OCI-LY3 (cell line): ENCODE data around the gene TMEM245.

Experiments
- H2AFZ ChIP-seq: fragments of 200-600, 300-600 bp; shearing (Covaris generic); 2 replicates; pipeline ENCODE4 v1.6.0; 2014; ENCODE audit warnings: antibody characterized with exemption, low read depth, low read length
- H3K27ac ChIP-seq: fragments of 200-600, 300-600 bp; sonication (generic); 2 replicates; pipeline ENCODE4 v1.5.1; 2014; ENCODE audit warnings: mild to moderate bottlenecking, low read length, moderate library complexity, mixed read lengths
- H3K27me3 ChIP-seq: fragments of 200-600, 300-600 bp; sonication (generic); 2 replicates; pipeline ENCODE4 v1.6.1; 2014; ENCODE audit warnings: low read depth, low read length, mixed read lengths
- H3K36me3 ChIP-seq: fragments of 200-600, 300-600 bp; sonication (generic); replicated peaks from 2 replicates; pipeline ENCODE3; 2014; ENCODE audit warnings: low read depth, low read length, mixed read lengths
- H3K4me1 ChIP-seq: fragments of 300-600, 200-600 bp; sonication (generic); 2 replicates; pipeline ENCODE4 v1.6.1; 2014; ENCODE audit warnings: low read length, mixed read lengths
- H3K4me2 ChIP-seq: fragments of 200-600, 300-600 bp; sonication (generic); 2 replicates; pipeline ENCODE4 v1.6.1; 2014; ENCODE audit warnings: low read length, mixed read lengths
- H3K4me3 ChIP-seq: fragments of 300-600, 200-600 bp; sonication (generic); 2 replicates; pipeline ENCODE4 v1.5.1; 2014; ENCODE audit warnings: antibody characterized with exemption, mild to moderate bottlenecking, low read length, moderate library complexity
- H3K79me2 ChIP-seq: fragments of 300-600, 200-600 bp; shearing (Covaris generic); 2 replicates; pipeline ENCODE4 v1.6.1; 2014; ENCODE audit warnings: mild to moderate bottlenecking, low read length, mixed read lengths
- H3K9ac ChIP-seq: fragments of 300-600, 200-600 bp; shearing (Covaris generic); 2 replicates; pipeline ENCODE4 v1.6.0; 2014; ENCODE audit warnings: mild to moderate bottlenecking, low read length, moderate library complexity
- H3K9me3 ChIP-seq: fragments of 200-600, 300-600 bp; shearing (Covaris generic); 2 replicates; pipeline ENCODE4 v1.6.1; 2014; ENCODE audit warnings: low read length, mixed read lengths; ENCODE audit not compliant: insufficient read depth
- H4K20me1 ChIP-seq: fragments of 200-600, 300-600 bp; sonication (generic); 2 replicates; pipeline ENCODE4 v1.6.1; 2016; ENCODE audit warnings: low read length, mixed read lengths; ENCODE audit not compliant: insufficient read depth
- CTCF ChIP-seq: fragments of 200-600, 300-600 bp; sonication (generic); IDR thresholded peaks from 2 replicates; pipeline ENCODE4 v1.5.1; 2014; ENCODE audit warnings: antibody characterized with exemption, low read length, low read depth
- EZH2phosphoT487 ChIP-seq: fragments of 200-600 bp; shearing (Covaris generic); IDR thresholded peaks from 2 replicates; pipeline ENCODE4 v1.6.1; 2018; ENCODE audit warnings: antibody characterized with exemption, mixed run types, low read depth

TMEM245 gene

DNA sequence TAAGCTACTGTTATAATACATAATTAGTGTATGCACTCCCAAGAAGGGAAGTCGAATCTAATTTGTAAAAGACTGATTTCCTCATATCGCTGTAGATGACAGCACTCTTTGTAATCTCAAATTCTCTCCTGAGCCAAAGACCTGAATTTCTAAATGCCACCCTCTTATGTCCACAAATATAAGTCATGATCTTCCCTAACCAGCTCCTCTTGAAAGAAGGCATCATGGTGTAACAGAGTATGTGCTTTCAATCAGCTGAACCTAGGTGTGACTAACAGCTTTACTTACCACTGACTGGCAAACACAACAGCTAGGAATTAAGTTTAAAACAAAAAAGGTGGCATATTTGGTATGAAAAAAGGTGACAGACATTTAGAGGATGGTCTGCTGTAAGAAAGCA is 72.5 kb downstream of the TMEM245 start:
- no peak for TF ChIP-seq CTCF
- no peak for TF ChIP-seq EZH2phosphoT487
- Histone ChIP-seq H3K4me2 (no peak overlapping the region), H3K9ac (no peak overlapping the region), H3K9me3 (no peaks in the 10 kb centered on the region), H3K27me3 (no peaks in the 10 kb centered on the region), H3K4me1 (no peaks in the 10 kb centered on the region), H3K27ac (no peak overlapping the region), H3K79me2 (no peaks in the 10 kb centered on the region), H2AFZ (no peak overlapping the region), H4K20me1 (no peaks in the 10 kb centered on the region), H3K4me3 (no peak overlapping the region), H3K36me3 (peaks cover 66% of the 10 kb centered on the region)

- TF ChIP-seq CTCF, result no peak
- no peak for TF ChIP-seq EZH2phosphoT487
- Histone ChIP-seq H3K4me2 (no peak overlapping the region), H3K79me2 (no peaks in the 10 kb centered on the region), H3K36me3 (peaks cover 65% of the 10 kb centered on the region), H3K27me3 (no peaks in the 10 kb centered on the region), H3K27ac (no peak overlapping the region), H3K9me3 (no peaks in the 10 kb centered on the region), H3K4me3 (no peak overlapping the region), H3K4me1 (no peaks in the 10 kb centered on the region), H3K9ac (no peak overlapping the region), H2AFZ (no peak overlapping the region), H4K20me1 (no peaks in the 10 kb centered on the region)
Observed at GRCh38 chr9:109046346-109046745, 73.4 kb downstream of the TMEM245 start.

DNA sequence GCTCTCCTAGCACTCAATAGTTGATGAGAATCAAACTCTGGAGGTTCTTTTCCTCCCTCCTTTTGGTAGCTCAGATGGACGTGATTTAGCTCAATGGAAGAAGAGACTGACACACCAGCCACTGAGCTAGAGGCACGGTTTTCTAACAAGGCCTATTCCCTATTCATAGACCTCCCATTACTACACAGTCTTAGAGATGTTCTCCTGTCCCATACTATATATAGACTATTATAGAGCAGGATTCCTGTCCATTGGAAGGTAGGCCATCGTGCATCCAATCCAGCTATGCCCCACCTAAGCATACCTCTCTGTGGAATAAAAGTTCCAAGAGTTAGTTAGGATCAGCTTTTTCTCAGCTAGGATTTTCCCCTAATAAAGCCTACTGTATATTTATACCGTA is 76.2 kb downstream of the TMEM245 start:
- TF ChIP-seq CTCF (no peak), EZH2phosphoT487 (no peak)

GRCh38 chr9:109040571-109040970 is 79.2 kb downstream of the TMEM245 start:
- H3K36me3 ChIP-seq, result peaks cover 48% of the 10 kb centered on the region
- TF ChIP-seq CTCF (no peak), EZH2phosphoT487 (no peak)
- H3K4me1 ChIP-seq, result no peaks in the 10 kb centered on the region
- H3K27ac ChIP-seq, result no peak overlapping the region
- no peak overlapping the region for H2AFZ ChIP-seq
- no peak overlapping the region for H3K4me3 ChIP-seq
- H3K4me2 ChIP-seq, result no peak overlapping the region
- H3K27me3 ChIP-seq, result no peaks in the 10 kb centered on the region
- H3K9me3 ChIP-seq, result no peaks in the 10 kb centered on the region
- H4K20me1 ChIP-seq, result no peaks in the 10 kb centered on the region
- H3K79me2 ChIP-seq, result no peaks in the 10 kb centered on the region
- H3K9ac ChIP-seq, result no peak overlapping the region

More for the DNA sequence above, 76.2 kb downstream of the TMEM245 start:
- Histone ChIP-seq H3K9ac (no peak overlapping the region), H4K20me1 (no peaks in the 10 kb centered on the region), H2AFZ (no peak overlapping the region), H3K9me3 (no peaks in the 10 kb centered on the region), H3K4me2 (no peak overlapping the region), H3K4me1 (no peaks in the 10 kb centered on the region), H3K36me3 (peaks cover 60% of the 10 kb centered on the region), H3K27ac (no peak overlapping the region), H3K4me3 (no peak overlapping the region), H3K27me3 (no peaks in the 10 kb centered on the region), H3K79me2 (no peaks in the 10 kb centered on the region)
